Measurements from ENCODE around the gene LMOD3.

GRCh38 chr3:69058180-69058946, 64.0 kb downstream of the LMOD3 start:
- no peak for TF ChIP-seq GATA3 (IDR thresholded peaks at IDR 0.05; ENCODE audit: low read depth, low read length)
- no peak for TF ChIP-seq GATA2 (IDR thresholded peaks at IDR 0.05; ENCODE audit: low read depth, low read length)

Measured in SH-SY5Y (cell line).